ENCODE results near the gene EPB41. TPM values are rescaled to one million over a fixed set of nuclear protein-coding genes. Genes with fewer than 3 reads are reported as not detected.
"Not testable (repeated sequence)": the region's sequence is repeated elsewhere in the genome, so short reads cannot be mapped to it uniquely, and the experiment has no call there.

The EPB41 gene
- total and polyA plus RNA-seq, 2 experiments from 2014 or later, result 13.2 to 60.8 TPM

DNA sequence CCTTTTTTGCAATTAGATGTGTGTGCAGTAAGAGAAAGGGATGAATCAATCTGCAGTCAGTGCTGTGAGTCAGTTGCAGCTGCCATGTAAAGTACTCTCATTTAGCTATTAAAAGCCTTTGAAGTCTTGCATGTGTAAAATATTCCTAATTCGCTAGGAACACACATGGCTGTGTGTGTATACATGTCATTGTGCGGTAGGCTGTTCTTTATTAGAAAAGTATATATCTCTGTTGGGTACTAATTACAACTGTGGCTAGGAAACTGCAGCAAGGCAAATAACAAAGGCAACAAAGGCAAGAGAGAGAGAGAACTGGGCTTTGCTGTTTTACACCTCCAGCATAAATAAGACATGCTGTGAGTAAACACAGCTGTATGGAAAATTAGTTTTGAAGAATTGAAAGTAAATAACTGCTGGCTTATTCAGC, 41.7 kb downstream of the EPB41 start:
- Histone ChIP-seq H3K9me3 (ENCODE audit: low read depth) (no peaks in the 10 kb centered on the region), H3K36me3 (replicated peaks; ENCODE audit: insufficient read depth, low read depth) (no peaks in the 10 kb centered on the region), H3K4me2 (no peak overlapping the region), H3K9me2 (replicated peaks; ENCODE audit: insufficient read depth) (no peaks in the 10 kb centered on the region), H3K79me2 (peaks cover 53% of the 10 kb centered on the region), H3K4me1 (ENCODE audit: insufficient read depth) (no peaks in the 10 kb centered on the region), H2AFZ (no peak overlapping the region), H4K20me1 (ENCODE audit: insufficient read depth, poor library complexity, severe bottlenecking) (no peaks in the 10 kb centered on the region), H3K4me3 (no peak overlapping the region), H3K27me3 (no peaks in the 10 kb centered on the region), H3K27ac (no peak overlapping the region)
- DNase-seq (ENCODE audit: low spot score), result no peak
- TF ChIP-seq EZH2phosphoT487 (IDR thresholded peaks at IDR 0.05; ENCODE audit: low read depth, severe bottlenecking, unreplicated experiment), result no peak
- TF ChIP-seq, protein P1, sequence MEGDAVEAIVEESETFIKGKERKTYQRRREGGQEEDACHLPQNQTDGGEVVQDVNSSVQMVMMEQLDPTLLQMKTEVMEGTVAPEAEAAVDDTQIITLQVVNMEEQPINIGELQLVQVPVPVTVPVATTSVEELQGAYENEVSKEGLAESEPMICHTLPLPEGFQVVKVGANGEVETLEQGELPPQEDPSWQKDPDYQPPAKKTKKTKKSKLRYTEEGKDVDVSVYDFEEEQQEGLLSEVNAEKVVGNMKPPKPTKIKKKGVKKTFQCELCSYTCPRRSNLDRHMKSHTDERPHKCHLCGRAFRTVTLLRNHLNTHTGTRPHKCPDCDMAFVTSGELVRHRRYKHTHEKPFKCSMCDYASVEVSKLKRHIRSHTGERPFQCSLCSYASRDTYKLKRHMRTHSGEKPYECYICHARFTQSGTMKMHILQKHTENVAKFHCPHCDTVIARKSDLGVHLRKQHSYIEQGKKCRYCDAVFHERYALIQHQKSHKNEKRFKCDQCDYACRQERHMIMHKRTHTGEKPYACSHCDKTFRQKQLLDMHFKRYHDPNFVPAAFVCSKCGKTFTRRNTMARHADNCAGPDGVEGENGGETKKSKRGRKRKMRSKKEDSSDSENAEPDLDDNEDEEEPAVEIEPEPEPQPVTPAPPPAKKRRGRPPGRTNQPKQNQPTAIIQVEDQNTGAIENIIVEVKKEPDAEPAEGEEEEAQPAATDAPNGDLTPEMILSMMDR (IDR thresholded peaks at IDR 0.05; ENCODE audit: poor library complexity), result no peak
- no peak for TF ChIP-seq EZH2 (IDR thresholded peaks at IDR 0.05; ENCODE audit: borderline replicate concordance)
- WGBS (ENCODE audit: low lambda C conversion rate, missing lambda C conversion rate), result 87% methylated on average over 2 of the region's 2 CpGs

DNA sequence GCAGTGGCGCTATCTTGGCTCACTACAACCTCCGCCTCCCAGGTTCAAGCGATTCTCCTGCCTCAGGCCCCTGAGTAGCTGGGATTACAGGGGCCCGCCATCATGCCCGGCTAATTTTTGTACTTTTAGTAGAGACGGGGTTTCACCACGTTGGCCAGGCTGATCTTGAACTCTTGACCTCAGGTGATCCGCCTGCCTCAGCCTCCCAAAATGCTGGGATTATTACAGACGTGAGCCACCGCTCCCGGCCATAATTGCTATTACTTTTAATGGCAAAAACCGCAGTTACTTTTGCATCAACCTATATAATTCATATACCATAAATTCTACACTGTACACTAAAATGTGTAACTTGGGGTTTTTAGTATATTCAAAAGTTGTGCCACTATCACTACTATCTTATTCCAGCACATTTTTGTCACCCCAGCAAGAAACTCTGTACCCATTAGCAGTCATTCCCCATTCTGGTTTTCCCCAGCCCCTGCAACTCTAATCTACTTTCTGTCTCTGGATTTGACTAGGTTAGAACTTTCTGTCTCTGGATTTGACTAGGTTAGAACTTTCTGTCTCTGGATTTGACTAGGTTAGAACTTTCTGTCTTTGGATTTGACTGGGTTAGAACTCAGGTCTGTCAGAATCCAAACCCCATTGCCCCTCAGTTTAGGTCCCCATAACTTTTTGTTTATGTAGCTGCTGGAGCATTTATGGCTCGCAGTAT, 47.9 kb downstream of the EPB41 start:
- not testable (repeated sequence) for H3K4me1 ChIP-seq (ENCODE audit: insufficient read depth); H3K9me3 ChIP-seq (ENCODE audit: low read depth); H3K36me3 ChIP-seq (replicated peaks; ENCODE audit: insufficient read depth, low read depth); DNase-seq (ENCODE audit: low spot score); H3K27ac ChIP-seq; H4K20me1 ChIP-seq (ENCODE audit: insufficient read depth, poor library complexity, severe bottlenecking); H3K4me2 ChIP-seq; H3K9me2 ChIP-seq (replicated peaks; ENCODE audit: insufficient read depth); H3K4me3 ChIP-seq; H2AFZ ChIP-seq; H3K27me3 ChIP-seq
- H3K79me2 ChIP-seq, result peaks cover 25% of the 10 kb centered on the region
- 91% methylated on average over 13 of the region's 13 CpGs for WGBS (ENCODE audit: low lambda C conversion rate, missing lambda C conversion rate)

DNA sequence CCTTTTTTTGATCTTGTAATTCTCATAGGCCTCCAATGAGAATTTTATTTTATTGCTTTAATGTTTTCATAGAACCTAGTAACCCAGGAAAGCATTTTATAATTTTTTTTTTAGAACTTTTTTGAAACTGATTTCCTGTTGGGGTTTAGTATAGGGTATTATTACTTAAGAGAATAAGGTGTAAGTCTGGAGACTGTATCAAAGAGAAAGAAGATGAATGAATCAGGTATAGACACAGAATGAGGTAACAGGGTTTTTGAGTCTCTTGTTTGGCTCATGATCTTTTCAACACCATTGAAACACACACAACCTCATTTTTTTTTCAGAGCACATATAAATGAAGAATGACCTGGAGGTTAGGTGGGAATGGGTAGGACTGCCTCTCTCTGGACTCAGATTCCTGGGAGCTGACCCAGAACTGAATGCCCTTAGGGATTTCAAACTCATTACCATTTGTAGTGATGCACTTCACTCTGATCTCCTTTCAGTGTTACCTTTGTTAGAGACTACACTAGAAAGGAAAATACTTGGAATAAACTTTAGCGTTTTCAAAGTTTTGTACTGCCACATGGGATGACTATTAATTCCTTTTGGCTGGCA, 51.0 kb downstream of the EPB41 start:
- Histone ChIP-seq H3K4me2 (no peak overlapping the region), H3K27me3 (no peaks in the 10 kb centered on the region), H3K9me3 (ENCODE audit: low read depth) (no peaks in the 10 kb centered on the region), H3K4me1 (ENCODE audit: insufficient read depth) (peaks cover 6% of the 10 kb centered on the region), H3K27ac (no peak overlapping the region), H3K4me3 (no peak overlapping the region), H3K36me3 (replicated peaks; ENCODE audit: insufficient read depth, low read depth) (no peaks in the 10 kb centered on the region), H3K9me2 (replicated peaks; ENCODE audit: insufficient read depth) (no peaks in the 10 kb centered on the region), H2AFZ (no peak overlapping the region), H3K79me2 (peaks cover 24% of the 10 kb centered on the region), H4K20me1 (ENCODE audit: insufficient read depth, poor library complexity, severe bottlenecking) (no peaks in the 10 kb centered on the region)
- no peak for DNase-seq (ENCODE audit: low spot score)
- WGBS (ENCODE audit: low lambda C conversion rate, missing lambda C conversion rate), result 68% methylated on average over 1 of the region's 1 CpG
- TF ChIP-seq EZH2 (IDR thresholded peaks at IDR 0.05; ENCODE audit: borderline replicate concordance) (no peak), EZH2phosphoT487 (IDR thresholded peaks at IDR 0.05; ENCODE audit: low read depth, severe bottlenecking, unreplicated experiment) (no peak)
- TF ChIP-seq, protein P1 (IDR thresholded peaks at IDR 0.05; ENCODE audit: poor library complexity), result no peak

DNA sequence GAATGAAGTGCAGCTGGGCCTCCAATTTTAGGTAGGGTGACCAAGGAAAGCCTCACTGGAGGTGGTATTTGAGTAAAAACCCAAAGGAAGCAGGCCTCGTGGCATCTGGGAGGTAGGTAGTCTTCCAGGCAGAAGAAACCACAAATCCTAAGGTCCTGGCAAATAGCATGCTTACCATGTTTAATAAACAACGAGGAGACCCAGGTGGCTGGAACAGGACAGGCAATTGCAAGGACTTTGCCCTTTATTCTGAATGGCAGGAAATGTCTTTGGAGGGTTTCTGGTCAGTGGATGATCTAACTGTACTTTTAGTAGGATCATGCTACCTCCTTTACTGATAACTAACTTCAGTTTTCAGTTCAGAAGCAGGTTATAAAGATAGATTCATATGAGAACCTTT, 52.2 kb downstream of the EPB41 start:
- Histone ChIP-seq H3K4me2 (no peak overlapping the region), H3K79me2 (peaks cover 30% of the 10 kb centered on the region), H3K9me3 (ENCODE audit: low read depth) (no peaks in the 10 kb centered on the region), H3K9me2 (replicated peaks; ENCODE audit: insufficient read depth) (no peaks in the 10 kb centered on the region), H3K4me3 (no peak overlapping the region), H3K36me3 (replicated peaks; ENCODE audit: insufficient read depth, low read depth) (no peaks in the 10 kb centered on the region), H4K20me1 (ENCODE audit: insufficient read depth, poor library complexity, severe bottlenecking) (no peaks in the 10 kb centered on the region), H3K4me1 (ENCODE audit: insufficient read depth) (peaks cover 6% of the 10 kb centered on the region), H3K27me3 (no peaks in the 10 kb centered on the region), H2AFZ (no peak overlapping the region), H3K27ac (peak overlapping the region; percentile 73)
- peak; percentile 21 for DNase-seq (ENCODE audit: low spot score)
- WGBS (ENCODE audit: low lambda C conversion rate, missing lambda C conversion rate), result 69% methylated on average over 2 of the region's 2 CpGs
- TF ChIP-seq EZH2phosphoT487 (IDR thresholded peaks at IDR 0.05; ENCODE audit: low read depth, severe bottlenecking, unreplicated experiment) (no peak), EZH2 (IDR thresholded peaks at IDR 0.05; ENCODE audit: borderline replicate concordance) (no peak)
- TF ChIP-seq, protein P1 (IDR thresholded peaks at IDR 0.05; ENCODE audit: poor library complexity), result no peak

Data from hepatocyte (in vitro differentiated cells).